GM18505 (cell line): Measurements from ENCODE around the gene EPB41L1.
"Not testable (repeated sequence)": the region's sequence is repeated elsewhere in the genome, so short reads cannot be mapped to it uniquely, and the experiment has no call there.

Experiments used
- ATAC-seq: cut with Tn5 transposase; IDR thresholded peaks from one replicate; pipeline ENCODE4 v1.9.1; 2021; ENCODE audit not compliant: unreplicated experiment
- POLR2A ChIP-seq: IDR thresholded peaks from 4 replicates; pipeline ENCODE4 v1.6.1; 2011; ENCODE audit warnings: borderline replicate concordance; ENCODE audit not compliant: insufficient read depth, insufficient read length; ENCODE audit errors: extremely low read depth

EPB41L1 gene

DNA sequence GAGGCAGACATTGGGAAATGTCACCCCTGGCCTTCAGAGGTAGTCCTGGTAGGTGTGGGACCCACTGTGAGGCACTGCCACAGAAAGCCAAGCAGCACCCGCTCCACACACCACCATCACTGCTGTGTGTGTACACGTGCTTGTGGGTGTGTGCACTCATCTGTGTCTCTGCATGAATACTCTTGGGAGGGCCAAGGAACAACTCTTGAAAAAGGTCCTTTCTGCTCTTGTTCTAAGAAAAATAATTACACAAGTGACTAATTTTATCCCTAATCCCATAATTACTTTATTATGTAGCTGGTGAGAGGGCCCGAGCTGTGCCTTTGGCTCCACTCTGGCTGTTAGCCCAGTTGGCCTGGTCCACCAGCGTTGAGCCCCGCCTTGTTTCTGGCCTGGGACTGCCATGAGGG, 21.7 kb upstream of the EPB41L1 start:
- TF ChIP-seq POLR2A: no peak
- ATAC-seq: no peak

DNA sequence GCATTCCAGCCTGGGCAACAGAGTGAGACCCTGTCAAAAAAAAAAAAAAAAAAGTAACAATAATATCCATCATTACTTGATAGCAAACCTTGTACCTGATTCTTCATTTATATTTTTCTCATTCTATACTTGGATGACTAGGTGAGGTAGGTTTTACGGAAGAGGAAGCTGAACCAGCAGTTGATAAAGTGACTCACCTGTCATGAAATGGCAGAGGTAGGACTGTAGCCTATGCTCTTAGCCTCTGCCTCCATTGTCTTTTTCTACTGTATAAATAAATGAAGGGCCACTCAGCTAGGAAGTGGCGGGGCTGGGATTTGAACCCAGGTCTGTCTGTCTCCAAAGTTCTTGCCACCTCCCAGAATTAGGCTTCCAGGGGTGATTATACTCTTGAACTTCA, 20.7 kb upstream of the EPB41L1 start:
- ATAC-seq: no peak
- TF ChIP-seq POLR2A: no peak

DNA sequence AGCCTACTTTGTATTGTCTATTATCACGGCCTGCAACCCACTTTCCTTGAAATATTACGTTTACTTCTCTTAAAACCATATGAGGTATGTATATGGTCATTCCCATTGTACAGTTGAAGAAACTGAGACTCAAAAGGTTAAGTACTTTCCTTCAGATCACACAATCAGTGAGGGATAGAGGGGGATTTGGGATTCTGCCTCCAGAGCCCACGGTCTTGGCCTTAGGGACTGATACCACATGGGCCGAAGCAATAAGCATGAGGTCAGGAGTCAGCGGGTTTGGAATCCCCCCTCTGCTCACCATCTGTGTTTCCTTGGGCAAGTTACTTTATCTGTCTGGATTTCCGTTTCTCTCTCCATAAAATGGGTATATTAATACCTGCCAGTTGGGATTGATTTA, 19.4 kb upstream of the EPB41L1 start:
- no peak for TF ChIP-seq POLR2A
- no peak for ATAC-seq

GRCh38 chr20:36135821-36136220, 18.7 kb upstream of the EPB41L1 start:
- no peak for TF ChIP-seq POLR2A

GRCh38 chr20:36137313-36137712, 17.2 kb upstream of the EPB41L1 start:
- not testable (repeated sequence) for ATAC-seq

More at GRCh38 chr20:36135821-36136220, 18.7 kb upstream of the EPB41L1 start:
- ATAC-seq: no peak

GRCh38 chr20:36141310-36141709, 13.2 kb upstream of the EPB41L1 start:
- ATAC-seq: no peak
- no peak for TF ChIP-seq POLR2A

DNA sequence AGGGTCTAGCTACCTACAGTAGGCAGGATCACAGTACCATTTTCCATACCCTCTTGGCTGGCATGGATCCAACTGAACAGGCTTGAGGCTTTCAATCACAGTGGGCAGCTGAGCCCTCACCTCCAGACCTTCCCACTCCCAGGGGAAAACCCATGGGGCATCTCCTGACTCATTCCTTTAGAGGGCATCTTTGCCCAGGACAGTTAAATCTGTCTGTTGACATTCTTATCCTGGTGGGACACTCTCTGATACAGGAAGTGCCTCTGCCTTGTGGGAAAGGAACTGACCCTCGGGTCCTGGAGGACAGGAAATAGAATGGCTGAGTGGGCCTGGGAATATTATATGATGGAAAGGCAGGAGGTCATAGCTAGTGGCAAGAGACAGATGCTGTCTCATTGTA, 10.2 kb upstream of the EPB41L1 start:
- TF ChIP-seq POLR2A: no peak
- ATAC-seq: no peak

GRCh38 chr20:36145877-36146707, 8.4 kb upstream of the EPB41L1 start:
- TF ChIP-seq POLR2A: no peak

DNA sequence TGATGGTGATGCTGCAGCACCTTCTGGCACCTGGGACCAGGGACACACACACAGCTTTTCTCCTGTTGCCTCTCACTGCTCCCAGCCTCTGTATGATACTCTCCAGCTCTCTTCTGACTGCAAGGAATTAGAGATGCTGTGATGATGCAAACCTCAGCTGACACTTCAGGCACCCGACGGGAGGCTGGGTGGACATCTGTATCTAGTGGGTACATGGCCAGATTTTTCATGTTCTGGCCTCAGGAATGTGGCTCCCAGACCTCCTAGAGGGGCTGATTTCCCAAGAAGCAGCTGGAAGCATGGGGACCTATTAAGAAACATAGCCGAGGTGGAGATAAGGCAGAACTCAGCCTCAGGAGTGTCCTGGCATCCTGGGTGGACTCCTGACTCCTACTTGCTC, 6.8 kb upstream of the EPB41L1 start:
- no peak for TF ChIP-seq POLR2A
- ATAC-seq: no peak

More at GRCh38 chr20:36145877-36146707, 8.4 kb upstream of the EPB41L1 start:
- no peak for ATAC-seq

DNA sequence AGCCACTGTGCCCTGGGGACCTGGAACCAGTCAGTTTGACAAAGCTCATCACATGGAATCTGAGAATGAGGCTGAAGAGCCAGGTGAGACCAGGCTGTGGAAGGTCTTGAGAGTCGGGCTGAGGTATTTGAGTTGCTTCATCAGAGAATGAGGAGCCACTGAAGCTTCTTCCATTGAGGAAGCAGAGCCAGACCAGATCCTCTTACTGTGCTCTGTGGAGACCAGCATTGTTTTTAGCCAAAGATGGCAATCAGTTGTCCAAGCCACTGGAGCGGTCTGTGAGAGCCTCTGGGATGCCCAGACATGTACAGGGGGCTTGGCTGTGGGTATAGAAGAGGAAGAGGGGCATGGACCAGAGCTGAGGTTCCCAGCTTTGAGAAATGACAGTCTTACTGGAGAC, 6.1 kb upstream of the EPB41L1 start:
- no peak for TF ChIP-seq POLR2A
- ATAC-seq: no peak

DNA sequence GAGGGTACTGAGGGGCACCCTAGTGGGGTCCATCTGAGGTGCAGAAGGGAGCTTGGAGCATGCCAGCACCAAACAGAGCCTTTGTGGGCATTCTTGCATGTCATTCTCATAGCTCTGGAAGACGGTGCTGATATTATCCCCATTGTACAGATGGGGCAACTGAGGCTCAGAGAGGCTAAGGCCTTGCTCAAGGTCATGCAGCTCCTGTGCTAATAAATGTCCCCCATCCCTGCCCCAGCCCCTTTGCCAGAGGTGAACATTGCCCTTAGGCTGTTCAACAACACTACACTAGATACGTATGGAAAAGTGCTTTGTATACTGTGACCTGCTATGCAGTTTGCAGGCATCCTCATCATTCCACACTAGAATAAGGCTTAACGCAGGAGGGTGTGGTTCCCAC, 5.5 kb upstream of the EPB41L1 start:
- TF ChIP-seq POLR2A: no peak
- no peak for ATAC-seq

GRCh38 chr20:36149469-36149868, 5.1 kb upstream of the EPB41L1 start:
- TF ChIP-seq POLR2A: no peak

GRCh38 chr20:36150489-36150846, 4.1 kb upstream of the EPB41L1 start:
- no peak for ATAC-seq
- TF ChIP-seq POLR2A: no peak

More at GRCh38 chr20:36149469-36149868, 5.1 kb upstream of the EPB41L1 start:
- no peak for ATAC-seq

- no peak for TF ChIP-seq POLR2A
- no peak for ATAC-seq
These were observed 3.5 kb upstream of the EPB41L1 start for GRCh38 chr20:36150847-36151539.
